Measurements from ENCODE around the gene APOLD1.

DNA sequence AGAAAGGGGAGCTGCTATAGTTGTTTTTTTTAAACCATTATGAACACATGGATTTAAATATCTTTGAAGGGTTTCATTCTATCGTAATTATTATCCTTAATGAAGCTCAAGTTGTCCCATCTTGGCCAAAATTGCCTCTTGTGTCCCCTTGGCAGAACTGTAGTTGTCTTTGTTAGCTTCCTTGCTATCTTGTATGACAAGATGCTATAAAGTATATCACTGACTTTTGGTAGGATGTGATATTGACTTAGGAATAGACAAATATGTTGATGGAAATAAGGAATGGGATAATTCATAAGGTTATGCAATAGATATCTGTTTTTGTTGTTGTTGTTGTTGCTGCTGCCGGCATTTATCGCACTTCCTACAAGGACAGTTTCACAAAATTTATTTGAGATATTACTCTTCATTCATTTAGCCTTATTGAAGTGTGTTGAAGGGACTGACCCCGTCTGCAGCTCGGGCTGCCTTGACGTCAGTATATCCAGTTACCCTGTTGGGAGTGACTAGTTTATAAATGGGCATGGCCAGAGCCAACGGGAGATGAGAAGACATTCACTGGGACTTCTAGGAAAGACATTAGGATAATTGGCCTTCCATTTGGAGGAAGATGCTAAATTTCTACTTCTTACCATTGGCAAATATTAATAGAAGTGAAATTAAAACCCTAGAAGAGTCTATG lies 26.1 kb upstream of the APOLD1 start:
- TF ChIP-seq CTCF (IDR thresholded peaks at IDR 0.05) (no peak), POLR2A (IDR thresholded peaks at IDR 0.05) (no peak), POLR2AphosphoS5 (IDR thresholded peaks at IDR 0.05) (no peak), EP300 (IDR thresholded peaks at IDR 0.05) (no peak)
